BJ (cell line): ENCODE measurements around the gene TIMELESS. TPM values are rescaled to one million over a fixed set of nuclear protein-coding genes. Genes with fewer than 3 reads are reported as not detected.

Experiments
- CTCF ChIA-PET: fragments of 350-600 bp; formaldehyde crosslinking; extraction: SDS; loops from one replicate; lab custom pipeline; 2021; ENCODE audit warnings: antibody characterized with exemption, inconsistent platforms; lab: Yijun Ruan, JAX
- POLR2A ChIA-PET: fragments of 300-600 bp; sonication (Branson Sonifier 250); formaldehyde crosslinking; extraction: SDS; loops from one replicate; lab custom pipeline; 2021; ENCODE audit warnings: antibody characterized with exemption; lab: Charles Lee
- DNase-seq: peaks from one replicate; pipeline ENCODE4 v3.0.0-alpha.2; 2011; ENCODE audit warnings: low read depth
- H3K27me3 ChIP-seq: 2 replicates; pipeline ENCODE4 v1.6.0; 2011; ENCODE audit warnings: low read length; ENCODE audit not compliant: control insufficient read depth, insufficient read depth
- H3K36me3 ChIP-seq: 2 replicates; pipeline ENCODE4 v1.5.1; 2011; ENCODE audit warnings: low read length; ENCODE audit not compliant: control insufficient read depth, insufficient read depth
- H3K4me3 ChIP-seq: 2 replicates; pipeline ENCODE4 v1.5.1; 2011; ENCODE audit warnings: low read depth, mild to moderate bottlenecking, control low read depth, low read length
- polyA plus RNA-seq: library from polyadenylated mRNA; depleted of rRNA; stranded (reverse); fragments of >200 nt; gene quantifications from 2 replicates; pipeline ENCODE4 v1.2.3, GENCODE V29; 2011
- TF ChIP-seq, protein P1 (sequence below): IDR thresholded peaks from 2 replicates; pipeline ENCODE4 v1.5.1; 2011; ENCODE audit warnings: low read depth, mild to moderate bottlenecking, control low read depth, inconsistent platforms, low read length, moderate library complexity; ENCODE audit not compliant: insufficient read depth

TIMELESS gene
- polyA plus RNA-seq, 1 experiment = 2.3 TPM

DNA sequence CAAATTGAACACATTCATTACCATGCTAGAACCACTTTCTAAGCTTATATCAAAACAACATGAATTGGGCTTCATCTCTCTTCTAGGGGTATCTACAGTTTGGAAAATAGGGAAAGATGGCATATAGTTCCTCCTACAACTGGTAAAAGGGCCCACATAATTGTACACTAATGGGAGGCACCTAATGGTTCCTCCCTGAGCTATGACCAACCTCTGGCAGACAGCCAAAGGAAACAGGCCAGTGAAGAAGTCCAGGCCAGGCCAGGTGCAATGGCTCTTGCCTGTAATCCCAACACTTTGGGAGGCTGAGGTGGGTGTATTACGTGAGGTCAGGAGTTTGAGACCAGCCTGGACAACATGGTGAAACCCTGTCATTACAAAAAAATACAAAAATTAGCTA is 63.4 kb downstream of the TIMELESS start:
- POLR2A ChIA-PET = no interaction called here

DNA sequence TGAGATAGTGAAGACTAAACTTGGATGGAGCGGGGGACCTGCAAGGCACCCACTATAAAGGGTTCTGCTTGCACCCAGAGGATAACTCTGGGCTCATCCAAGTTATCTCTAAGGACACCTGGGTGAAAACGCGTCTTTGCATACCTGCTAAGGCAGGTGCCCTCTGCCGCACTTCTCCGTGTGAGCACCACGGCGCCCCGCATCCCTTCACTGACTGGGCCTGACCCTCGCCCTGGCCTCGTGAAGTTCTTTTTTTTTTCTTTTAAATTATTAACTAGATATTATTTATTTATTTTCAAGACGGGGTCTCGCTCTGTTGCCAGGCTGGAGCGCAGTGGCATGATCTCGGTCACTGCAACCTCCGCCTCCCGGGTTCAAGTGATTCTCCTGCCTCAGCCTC is 66.6 kb downstream of the TIMELESS start:
- H3K36me3 ChIP-seq = no peaks in the 10 kb centered on the region
- no peak for DNase-seq
- ChIA-PET CTCF (no interaction called here), POLR2A (no interaction called here)
- TF ChIP-seq, protein P1, sequence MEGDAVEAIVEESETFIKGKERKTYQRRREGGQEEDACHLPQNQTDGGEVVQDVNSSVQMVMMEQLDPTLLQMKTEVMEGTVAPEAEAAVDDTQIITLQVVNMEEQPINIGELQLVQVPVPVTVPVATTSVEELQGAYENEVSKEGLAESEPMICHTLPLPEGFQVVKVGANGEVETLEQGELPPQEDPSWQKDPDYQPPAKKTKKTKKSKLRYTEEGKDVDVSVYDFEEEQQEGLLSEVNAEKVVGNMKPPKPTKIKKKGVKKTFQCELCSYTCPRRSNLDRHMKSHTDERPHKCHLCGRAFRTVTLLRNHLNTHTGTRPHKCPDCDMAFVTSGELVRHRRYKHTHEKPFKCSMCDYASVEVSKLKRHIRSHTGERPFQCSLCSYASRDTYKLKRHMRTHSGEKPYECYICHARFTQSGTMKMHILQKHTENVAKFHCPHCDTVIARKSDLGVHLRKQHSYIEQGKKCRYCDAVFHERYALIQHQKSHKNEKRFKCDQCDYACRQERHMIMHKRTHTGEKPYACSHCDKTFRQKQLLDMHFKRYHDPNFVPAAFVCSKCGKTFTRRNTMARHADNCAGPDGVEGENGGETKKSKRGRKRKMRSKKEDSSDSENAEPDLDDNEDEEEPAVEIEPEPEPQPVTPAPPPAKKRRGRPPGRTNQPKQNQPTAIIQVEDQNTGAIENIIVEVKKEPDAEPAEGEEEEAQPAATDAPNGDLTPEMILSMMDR = no peak
- peaks cover 3% of the 10 kb centered on the region; the same call in 1 of the 2 replicates for H3K27me3 ChIP-seq
- no peak overlapping the region for H3K4me3 ChIP-seq

More for the DNA sequence above, 63.4 kb downstream of the TIMELESS start:
- Histone ChIP-seq H3K27me3 (peaks cover 3% of the 10 kb centered on the region; the same call in 1 of the 2 replicates), H3K4me3 (no peak overlapping the region), H3K36me3 (no peaks in the 10 kb centered on the region)
- DNase-seq = no peak
- TF ChIP-seq, protein P1 = no peak
- CTCF ChIA-PET = interaction anchor here (1.4 kb wide), 1 partner anchor 8 kb away, joined by 5 read pairs; no protein-coding TSS in a partner anchor

DNA sequence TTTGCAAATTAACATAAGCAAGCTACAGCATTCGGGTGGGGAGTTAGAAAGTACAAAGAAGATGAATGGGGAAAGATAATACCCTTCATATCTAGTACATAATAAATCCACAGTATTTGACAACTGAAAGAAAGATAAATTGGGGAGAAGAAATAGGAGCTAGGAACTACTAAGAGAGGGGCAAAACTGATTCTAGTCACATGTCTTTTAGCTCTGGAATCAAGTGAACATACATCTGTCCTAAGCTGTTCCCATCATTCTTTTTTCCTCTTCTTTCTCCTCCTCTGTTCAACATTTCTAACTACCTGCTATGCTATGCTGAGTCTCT is 71.3 kb downstream of the TIMELESS start:
- POLR2A ChIA-PET = no interaction called here
- TF ChIP-seq, protein P1 = no peak
- H3K4me3 ChIP-seq = no peak overlapping the region
- H3K27me3 ChIP-seq = peaks cover 1% of the 10 kb centered on the region; the same call in 1 of the 2 replicates
- H3K36me3 ChIP-seq = no peaks in the 10 kb centered on the region
- DNase-seq = no peak
- CTCF ChIA-PET = interaction anchor here (0.5 to 2.4 kb wide), 5 partner anchors 8 to 86 kb away, joined by 3 to 8 read pairs (median 3); no protein-coding TSS in a partner anchor

DNA sequence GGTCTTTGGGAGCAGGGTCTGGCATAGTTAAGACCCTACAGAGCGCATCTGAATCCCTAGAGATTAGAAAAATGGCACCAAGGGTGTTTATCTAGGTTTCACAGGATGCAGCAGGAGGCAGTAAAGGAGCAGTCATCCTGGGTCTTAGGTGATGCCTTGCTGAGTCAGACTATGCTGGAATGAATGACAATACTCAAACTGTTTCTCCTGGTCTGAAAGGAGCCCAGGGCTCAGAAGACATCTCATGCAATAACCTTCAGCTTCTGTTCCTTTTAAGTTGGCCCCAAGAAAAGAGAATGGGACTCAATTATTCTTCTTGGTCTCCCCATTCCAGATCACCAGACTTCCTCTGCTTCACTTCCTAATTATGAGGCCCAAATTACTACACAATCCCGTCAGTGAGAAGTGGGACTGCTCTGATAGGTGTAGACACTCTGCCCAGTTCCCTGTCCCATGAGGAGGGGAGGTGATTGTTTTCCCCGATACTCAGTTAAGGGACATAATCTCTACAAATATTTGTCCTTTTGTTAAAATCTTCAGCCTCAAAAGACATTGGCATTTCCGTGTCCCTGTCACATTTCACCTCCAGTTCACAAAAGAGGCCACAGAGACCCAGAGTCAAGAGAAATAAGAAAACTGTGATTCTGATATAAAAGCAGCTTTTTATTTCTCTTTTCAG is 71.8 kb downstream of the TIMELESS start:
- TF ChIP-seq, protein P1 = no peak
- H3K36me3 ChIP-seq = no peaks in the 10 kb centered on the region
- DNase-seq = no peak
- ChIA-PET POLR2A (no interaction called here), CTCF (interaction anchor here (0.5 to 2.4 kb wide), 5 partner anchors 8 to 86 kb away, joined by 3 to 8 read pairs (median 3); no protein-coding TSS in a partner anchor)
- no peak overlapping the region for H3K4me3 ChIP-seq
- peaks cover 1% of the 10 kb centered on the region; the same call in 1 of the 2 replicates for H3K27me3 ChIP-seq

DNA sequence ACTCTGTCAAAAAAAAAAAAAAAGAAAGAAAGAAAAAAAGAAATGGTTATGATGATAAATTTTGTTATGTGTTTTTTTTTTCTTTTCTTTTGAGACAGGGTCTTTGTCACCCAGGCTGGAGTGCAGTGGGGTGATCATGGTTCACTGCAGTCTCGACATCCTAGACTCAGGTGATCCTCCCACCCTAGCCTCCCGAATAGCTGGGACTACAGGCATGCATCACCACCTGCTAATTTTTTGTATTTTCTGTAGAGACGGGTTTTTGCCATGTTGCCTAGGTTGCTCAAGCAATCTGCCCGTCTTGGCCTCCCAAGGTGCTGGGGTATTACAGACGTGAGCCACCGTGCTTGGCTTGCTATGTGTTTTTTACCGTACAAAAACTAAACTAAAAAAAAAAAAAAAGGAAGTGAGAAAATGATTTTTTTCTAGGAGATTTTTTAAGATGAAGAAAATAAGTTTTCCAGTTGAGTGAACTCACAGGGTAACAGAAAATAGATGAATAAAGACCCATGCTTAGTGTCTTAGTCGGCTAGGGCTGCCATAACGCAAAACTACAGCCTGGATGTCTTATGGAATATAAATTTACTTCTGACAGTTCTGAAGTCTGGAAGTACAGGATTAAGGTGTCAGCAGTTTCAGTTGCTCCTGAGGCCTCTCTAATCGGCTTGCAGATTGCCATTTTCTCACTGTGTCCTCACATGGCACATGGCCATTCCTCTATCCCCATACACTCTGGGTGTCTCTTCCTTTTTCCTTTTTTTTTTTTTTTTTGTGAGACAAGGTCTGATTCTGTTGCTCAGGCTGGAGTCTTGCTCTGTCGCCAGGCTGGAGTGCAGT is 73.4 kb downstream of the TIMELESS start:
- ChIA-PET CTCF (interaction anchor here (2.4 kb wide), 1 partner anchor 88 kb away, joined by 8 read pairs; no protein-coding TSS in a partner anchor), POLR2A (no interaction called here)

More for the DNA sequence above, 73.4 kb downstream of the TIMELESS start:
- H3K27me3 ChIP-seq = peaks cover 1% of the 10 kb centered on the region; the same call in 1 of the 2 replicates
- DNase-seq = no peak
- H3K36me3 ChIP-seq = no peaks in the 10 kb centered on the region
- no peak overlapping the region for H3K4me3 ChIP-seq
- TF ChIP-seq, protein P1 = no peak
